Stomach smooth muscle (tissue), 2 donors: ENCODE measurements around the gene TLE1.

ENCODE experiments used
- H3K27ac ChIP-seq: one replicate; pipeline ENCODE4 v1.7.0; 2013; ENCODE audit warnings: mild to moderate bottlenecking, low read length, inconsistent platforms
- H3K27me3 ChIP-seq, 2 donors: one replicate each; pipeline ENCODE4 v1.7.0; 2013; ENCODE audit warnings: low read length in 2 of 2; ENCODE audit not compliant: insufficient read depth in 2 of 2, control insufficient read depth in 1 of 2
- H3K36me3 ChIP-seq, 2 donors: one replicate each; pipeline ENCODE4 v1.7.0; 2013; ENCODE audit warnings: low read length in 2 of 2; ENCODE audit not compliant: control insufficient read depth in 2 of 2, insufficient read depth in 2 of 2
- H3K4me1 ChIP-seq: one replicate; pipeline ENCODE4 v1.7.0; 2013; ENCODE audit warnings: low read length; ENCODE audit not compliant: control insufficient read depth, insufficient read depth
- H3K4me3 ChIP-seq, 2 donors: one replicate each; pipeline ENCODE4 v1.7.0; 2013; ENCODE audit warnings: low read length in 2 of 2
- H3K9ac ChIP-seq, 2 donors: one replicate each; pipeline ENCODE4 v1.7.0; 2013; ENCODE audit warnings: low read length in 2 of 2, mild to moderate bottlenecking in 1 of 2
- H3K9me3 ChIP-seq, 2 donors: one replicate each; pipeline ENCODE4 v1.7.0; 2013; ENCODE audit warnings: low read length in 2 of 2; ENCODE audit not compliant: control insufficient read depth in 2 of 2
- donor health status: healthy.
- donor health status: Pancreatic carcinoma.

Gene TLE1

GRCh38 chr9:81634915-81635516, 54.3 kb downstream of the TLE1 start:
- Histone ChIP-seq H3K4me1 (peaks cover 31% of the 10 kb centered on the region), H3K27ac (peak overlapping the region; percentile 18), H3K9me3 (no peaks in the 10 kb centered on the region), H3K4me3 (peak overlapping the region in 1 of 2 donors; percentile 29), H3K27me3 (no peaks in the 10 kb centered on the region), H3K9ac (no peak overlapping the region), H3K36me3 (peaks cover 0 to 7% of the 10 kb centered on the region in 2 donors)

DNA sequence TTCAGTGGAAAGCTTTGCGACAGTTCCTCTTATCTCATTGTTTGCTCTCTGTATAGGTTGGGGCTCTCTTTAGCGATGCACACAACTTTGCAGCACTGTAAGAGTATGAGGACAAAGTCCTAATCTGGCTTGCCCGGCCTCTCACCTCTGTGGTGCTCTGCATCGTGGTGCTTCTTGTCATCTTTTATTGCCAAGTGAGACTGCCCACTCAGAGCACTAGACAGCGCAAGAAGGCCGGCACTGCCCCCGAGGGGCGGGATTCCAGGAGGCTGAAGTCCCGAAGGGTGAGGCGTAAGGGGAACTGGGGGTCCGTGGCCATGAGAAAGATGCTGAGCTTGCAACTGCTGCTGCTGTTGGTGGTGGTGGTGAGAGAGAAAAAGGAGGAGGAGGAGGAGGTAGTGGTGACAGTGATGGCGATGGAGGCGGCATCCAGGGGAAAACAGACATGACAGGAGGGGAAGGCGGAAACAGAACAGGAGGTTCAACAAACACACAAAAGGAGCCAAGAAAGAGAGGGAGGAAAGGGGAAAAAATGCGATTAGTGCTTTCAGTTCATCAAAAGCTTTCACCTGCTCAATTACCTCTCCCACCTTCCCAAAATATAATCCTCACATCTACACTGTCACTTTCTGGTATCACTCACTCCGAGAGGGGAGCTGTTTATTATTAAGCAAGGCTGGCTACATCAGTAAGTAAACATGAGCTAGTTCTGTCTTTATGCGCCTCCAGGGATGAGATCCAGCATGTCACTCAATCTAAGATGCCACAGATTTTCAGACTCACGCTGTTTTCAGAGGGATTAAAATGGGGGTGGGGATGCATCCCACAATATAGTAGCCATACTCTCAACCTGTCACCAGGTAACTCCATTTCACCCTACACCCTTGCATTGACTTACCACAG, 55.1 kb downstream of the TLE1 start:
- Histone ChIP-seq H3K27ac (no peak overlapping the region), H3K4me1 (peaks cover 31% of the 10 kb centered on the region), H3K4me3 (no peak overlapping the region)

DNA sequence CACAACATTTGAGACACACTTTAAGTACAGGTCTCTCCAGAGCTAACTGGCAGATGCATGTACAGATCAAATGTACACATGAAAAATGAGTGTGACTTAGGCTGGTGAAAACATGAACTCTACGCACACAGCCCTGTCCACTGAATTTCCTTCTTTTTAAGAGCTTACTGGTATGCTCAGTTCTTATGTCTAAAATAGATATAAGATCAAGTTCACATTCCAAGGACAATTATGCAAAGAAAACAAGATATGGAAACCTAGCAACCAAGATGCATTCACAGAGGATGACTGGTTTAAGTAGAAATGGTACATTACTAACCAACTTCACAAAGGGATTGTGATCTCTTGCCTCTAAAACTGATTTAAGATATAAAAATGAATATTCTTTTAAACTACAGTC, 56.7 kb downstream of the TLE1 start:
- Histone ChIP-seq H3K36me3 (peaks cover 0 to 4% of the 10 kb centered on the region in 2 donors), H3K27me3 (no peaks in the 10 kb centered on the region), H3K27ac (no peak overlapping the region), H3K9ac (no peak overlapping the region), H3K4me3 (no peak overlapping the region), H3K4me1 (peaks cover 25% of the 10 kb centered on the region), H3K9me3 (no peaks in the 10 kb centered on the region)

More for the DNA sequence above, 55.1 kb downstream of the TLE1 start:
- Histone ChIP-seq H3K36me3 (peaks cover 0 to 7% of the 10 kb centered on the region in 2 donors), H3K9ac (no peak overlapping the region), H3K9me3 (no peaks in the 10 kb centered on the region), H3K27me3 (no peaks in the 10 kb centered on the region)

DNA sequence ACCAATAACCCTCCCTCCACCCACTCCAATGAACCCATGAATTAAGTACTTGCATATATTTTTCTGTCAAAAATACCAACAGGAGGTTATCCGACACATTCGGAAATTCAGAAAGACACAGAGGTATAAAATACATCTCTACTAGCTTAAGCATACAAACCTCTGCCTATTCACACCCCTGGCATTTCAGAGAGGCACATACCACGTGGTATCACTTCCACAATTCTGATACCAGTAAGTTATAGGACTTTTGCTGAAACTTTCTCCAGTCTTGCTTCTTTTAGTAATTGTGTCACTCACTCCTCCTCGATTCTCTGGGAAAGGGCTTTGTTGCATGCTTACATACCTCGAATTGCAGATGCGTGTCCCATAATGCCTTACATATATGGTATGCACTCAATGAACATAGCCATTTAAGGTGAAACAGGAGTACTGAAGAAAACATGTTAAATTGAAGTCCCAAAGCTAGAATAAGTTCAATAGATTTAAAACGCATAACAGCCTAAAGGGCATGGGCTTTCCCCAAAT, 58.1 kb downstream of the TLE1 start:
- Histone ChIP-seq H3K9ac (no peak overlapping the region), H3K36me3 (peaks cover 0 to 4% of the 10 kb centered on the region in 2 donors), H3K9me3 (no peaks in the 10 kb centered on the region), H3K4me1 (peaks cover 22% of the 10 kb centered on the region), H3K27me3 (no peaks in the 10 kb centered on the region), H3K27ac (no peak overlapping the region), H3K4me3 (no peak overlapping the region)

GRCh38 chr9:81629440-81629839, 59.9 kb downstream of the TLE1 start:
- H3K27ac ChIP-seq, result no peak overlapping the region
- H3K27me3 ChIP-seq, result no peaks in the 10 kb centered on the region
- H3K4me1 ChIP-seq, result peaks cover 6% of the 10 kb centered on the region
- peaks cover 0 to 4% of the 10 kb centered on the region in 2 donors for H3K36me3 ChIP-seq
- no peaks in the 10 kb centered on the region for H3K9me3 ChIP-seq
- no peak overlapping the region for H3K9ac ChIP-seq
- H3K4me3 ChIP-seq, result no peak overlapping the region

GRCh38 chr9:81628897-81629296, 60.5 kb downstream of the TLE1 start:
- H3K27ac ChIP-seq, result no peak overlapping the region
- peaks cover 0 to 4% of the 10 kb centered on the region in 2 donors for H3K36me3 ChIP-seq
- no peaks in the 10 kb centered on the region for H3K9me3 ChIP-seq
- no peak overlapping the region for H3K9ac ChIP-seq
- no peak overlapping the region for H3K4me3 ChIP-seq
- H3K27me3 ChIP-seq, result no peaks in the 10 kb centered on the region
- peaks cover 1% of the 10 kb centered on the region for H3K4me1 ChIP-seq

- Histone ChIP-seq H3K9ac (no peak overlapping the region), H3K36me3 (peaks cover 0 to 4% of the 10 kb centered on the region in 2 donors), H3K27me3 (no peaks in the 10 kb centered on the region), H3K9me3 (no peaks in the 10 kb centered on the region), H3K4me1 (no peaks in the 10 kb centered on the region), H3K27ac (no peak overlapping the region), H3K4me3 (no peak overlapping the region)
These were observed 61.9 kb downstream of the TLE1 start for GRCh38 chr9:81627481-81627880.

GRCh38 chr9:81626511-81626910, 62.8 kb downstream of the TLE1 start:
- Histone ChIP-seq H3K9ac (no peak overlapping the region), H3K27me3 (no peaks in the 10 kb centered on the region), H3K9me3 (no peaks in the 10 kb centered on the region), H3K27ac (no peak overlapping the region), H3K36me3 (peaks cover 0 to 7% of the 10 kb centered on the region in 2 donors), H3K4me3 (no peak overlapping the region), H3K4me1 (peaks cover 7% of the 10 kb centered on the region)

- Histone ChIP-seq H3K27ac (no peak overlapping the region), H3K4me3 (no peak overlapping the region), H3K9me3 (no peaks in the 10 kb centered on the region), H3K36me3 (peaks cover 0 to 3% of the 10 kb centered on the region in 2 donors), H3K9ac (no peak overlapping the region), H3K4me1 (peaks cover 7% of the 10 kb centered on the region), H3K27me3 (no peaks in the 10 kb centered on the region)
These were observed 63.4 kb downstream of the TLE1 start for GRCh38 chr9:81625969-81626368.

- no peak overlapping the region for H3K9ac ChIP-seq
- peaks cover 10% of the 10 kb centered on the region for H3K4me1 ChIP-seq
- no peaks in the 10 kb centered on the region for H3K9me3 ChIP-seq
- no peak overlapping the region for H3K4me3 ChIP-seq
- H3K27ac ChIP-seq, result no peak overlapping the region
- H3K36me3 ChIP-seq, result peaks cover 3 to 11% of the 10 kb centered on the region in 2 donors
- H3K27me3 ChIP-seq, result no peaks in the 10 kb centered on the region
These were observed 65.6 kb downstream of the TLE1 start for GRCh38 chr9:81623778-81624177.
